Panc1 (cell line): ENCODE measurements around the gene RAP1GAP. TPM values are rescaled to one million over a fixed set of nuclear protein-coding genes. Genes with fewer than 3 reads are reported as not detected.

ENCODE experiments used
- ATAC-seq: fragments of 200-7000 bp; cut with Tn5 transposase; 2 replicates; pipeline ENCODE4 v1.9.1; 2020; ENCODE audit warnings: mild to moderate bottlenecking, moderate library complexity
- BruUV-seq: library from RNA; stranded (reverse); fragments of 400-500 nt; replicated peaks from 2 replicates; lab custom pipeline; 2021; lab: Mats Ljungman, UMichigan
- CTCF ChIA-PET: fragments of 300-600 bp; sonication (Branson Sonifier 250); formaldehyde crosslinking; loops from one replicate; lab custom pipeline; 2022; ENCODE audit warnings: antibody characterized with exemption; lab: Charles Lee
- POLR2A ChIA-PET: fragments of 300-600 bp; sonication (Branson Sonifier 250); formaldehyde crosslinking; loops from one replicate; lab custom pipeline; 2022; ENCODE audit warnings: antibody characterized with exemption; lab: Charles Lee
- DNase-seq: peaks from one replicate; pipeline ENCODE4 v3.0.0-alpha.2; 2010; ENCODE audit warnings: low read depth, low spot score
- H3K27ac ChIP-seq: 2 replicates; pipeline ENCODE4 v1.5.1; 2011; ENCODE audit warnings: mild to moderate bottlenecking, low read length, inconsistent platforms
- H3K27me3 ChIP-seq: fragments of 200-500 bp; sonication (Bioruptor generic); 2 replicates; pipeline ENCODE4 v1.6.0; 2014; ENCODE audit warnings: low read length, inconsistent platforms; ENCODE audit not compliant: control insufficient read depth, insufficient read depth
- H3K36me3 ChIP-seq: fragments of 200-500 bp; sonication (Bioruptor generic); 2 replicates; pipeline ENCODE4 v1.5.1; 2014; ENCODE audit warnings: inconsistent platforms, mild to moderate bottlenecking, low read length, moderate library complexity; ENCODE audit not compliant: control insufficient read depth, insufficient read depth
- H3K4me1 ChIP-seq: 2 replicates; pipeline ENCODE4 v1.5.1; 2011; ENCODE audit warnings: inconsistent platforms, mild to moderate bottlenecking, low read length, moderate library complexity; ENCODE audit not compliant: control insufficient read depth, insufficient read depth
- H3K4me3 ChIP-seq, 2 experiments: 2 replicates each; pipeline ENCODE4 v1.5.1; 2011 to 2012; ENCODE audit warnings: low read depth in 2 of 2, low read length in 2 of 2, mild to moderate bottlenecking in 2 of 2, inconsistent platforms in 1 of 2, moderate library complexity in 1 of 2
- H3K9me3 ChIP-seq: fragments of 200-500 bp; sonication (Bioruptor generic); 2 replicates; pipeline ENCODE4 v1.5.1; 2014; ENCODE audit warnings: low read depth, mild to moderate bottlenecking, inconsistent platforms, low read length, moderate library complexity; ENCODE audit not compliant: control insufficient read depth, insufficient read depth
- POLR2AphosphoS5 ChIP-seq: IDR thresholded peaks from 2 replicates; pipeline ENCODE4 v1.6.1; 2012; ENCODE audit warnings: mild to moderate bottlenecking, low read depth, low read length, moderate library complexity
- SIN3A ChIP-seq: IDR thresholded peaks from 2 replicates; pipeline ENCODE4 v1.6.1; 2012; ENCODE audit warnings: low read depth, mild to moderate bottlenecking, low read length, moderate library complexity, borderline replicate concordance; ENCODE audit not compliant: insufficient read depth
- TCF7L2 ChIP-seq: IDR thresholded peaks from 2 replicates; pipeline ENCODE4 v1.6.1; 2011; ENCODE audit warnings: mild to moderate bottlenecking, low read depth, low read length, inconsistent platforms
- in situ Hi-C: cut with HindIII; loops from 2 replicates; pipeline ENCODE4 v1.10.0; 2016; ENCODE audit warnings: low sequenced_read_pairs, low pct_unique_long_range_greater_than_20kb
- intact Hi-C: fragments of 100-400 bp; cut with micrococcal nuclease; formaldehyde crosslinking; loops from one replicate; pipeline ENCODE4 v1.10.0; 2022; ENCODE audit not compliant: unreplicated experiment
- total RNA-seq: library from RNA; stranded (reverse); gene quantifications from one replicate; pipeline ENCODE4 v1.2.1, GENCODE V29; 2021; ENCODE audit not compliant: unreplicated experiment
- TF ChIP-seq, protein P1 (sequence below): fragments of 450-650 bp; IDR thresholded peaks from 2 replicates; pipeline ENCODE4 v1.5.1; 2017; ENCODE audit warnings: mild to moderate bottlenecking
- TF ChIP-seq, protein P2 (sequence below), 2 experiments: IDR thresholded peaks; 2 replicates each; pipeline ENCODE4 v1.6.1; 2011 to 2012; ENCODE audit warnings: low read depth in 2 of 2, control low read depth in 1 of 2, low read length in 1 of 2, mild to moderate bottlenecking in 1 of 2, moderate library complexity in 1 of 2; ENCODE audit not compliant: insufficient read depth in 1 of 2

RAP1GAP gene
- total RNA-seq, 1 experiment from 2014 or later = 4.6 TPM

DNA sequence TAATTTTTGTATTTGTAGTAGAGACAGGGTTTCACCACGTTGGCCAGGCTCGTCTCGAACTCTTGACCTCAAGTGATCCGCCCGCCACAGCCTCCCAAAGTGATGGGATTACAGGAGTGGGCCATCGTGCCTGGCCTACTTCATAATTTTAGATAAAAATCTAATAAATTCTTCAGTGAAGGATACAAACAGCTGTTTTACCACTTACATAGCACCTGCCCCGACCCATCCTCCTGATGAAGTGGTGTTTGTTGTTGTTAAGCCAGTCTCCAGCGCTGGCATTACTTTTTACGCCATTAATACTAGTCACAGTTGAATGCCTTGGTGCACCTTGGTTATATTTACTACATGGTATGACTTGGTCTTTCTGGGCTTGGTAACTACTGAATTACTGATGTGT is 12.3 kb upstream of the RAP1GAP start:
- BruUV-seq = no TSS peak
- Histone ChIP-seq H3K4me1 (no peaks in the 10 kb centered on the region), H3K27me3 (no peaks in the 10 kb centered on the region), H3K36me3 (0 out of 2 replicates have a peak, but pooled peaks cover under 1% of the 10 kb centered on the region), H3K27ac (no peak overlapping the region), H3K4me3 (no peak overlapping the region), H3K9me3 (no peaks in the 10 kb centered on the region)
- POLR2A ChIA-PET = no interaction called here
- in situ Hi-C loops (no loop called here), intact Hi-C loops (no loop called here)
- no peak for DNase-seq
- TF ChIP-seq POLR2AphosphoS5 = no peak
- TF ChIP-seq, protein P1, sequence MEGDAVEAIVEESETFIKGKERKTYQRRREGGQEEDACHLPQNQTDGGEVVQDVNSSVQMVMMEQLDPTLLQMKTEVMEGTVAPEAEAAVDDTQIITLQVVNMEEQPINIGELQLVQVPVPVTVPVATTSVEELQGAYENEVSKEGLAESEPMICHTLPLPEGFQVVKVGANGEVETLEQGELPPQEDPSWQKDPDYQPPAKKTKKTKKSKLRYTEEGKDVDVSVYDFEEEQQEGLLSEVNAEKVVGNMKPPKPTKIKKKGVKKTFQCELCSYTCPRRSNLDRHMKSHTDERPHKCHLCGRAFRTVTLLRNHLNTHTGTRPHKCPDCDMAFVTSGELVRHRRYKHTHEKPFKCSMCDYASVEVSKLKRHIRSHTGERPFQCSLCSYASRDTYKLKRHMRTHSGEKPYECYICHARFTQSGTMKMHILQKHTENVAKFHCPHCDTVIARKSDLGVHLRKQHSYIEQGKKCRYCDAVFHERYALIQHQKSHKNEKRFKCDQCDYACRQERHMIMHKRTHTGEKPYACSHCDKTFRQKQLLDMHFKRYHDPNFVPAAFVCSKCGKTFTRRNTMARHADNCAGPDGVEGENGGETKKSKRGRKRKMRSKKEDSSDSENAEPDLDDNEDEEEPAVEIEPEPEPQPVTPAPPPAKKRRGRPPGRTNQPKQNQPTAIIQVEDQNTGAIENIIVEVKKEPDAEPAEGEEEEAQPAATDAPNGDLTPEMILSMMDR = no peak
- TF ChIP-seq, protein P2, sequence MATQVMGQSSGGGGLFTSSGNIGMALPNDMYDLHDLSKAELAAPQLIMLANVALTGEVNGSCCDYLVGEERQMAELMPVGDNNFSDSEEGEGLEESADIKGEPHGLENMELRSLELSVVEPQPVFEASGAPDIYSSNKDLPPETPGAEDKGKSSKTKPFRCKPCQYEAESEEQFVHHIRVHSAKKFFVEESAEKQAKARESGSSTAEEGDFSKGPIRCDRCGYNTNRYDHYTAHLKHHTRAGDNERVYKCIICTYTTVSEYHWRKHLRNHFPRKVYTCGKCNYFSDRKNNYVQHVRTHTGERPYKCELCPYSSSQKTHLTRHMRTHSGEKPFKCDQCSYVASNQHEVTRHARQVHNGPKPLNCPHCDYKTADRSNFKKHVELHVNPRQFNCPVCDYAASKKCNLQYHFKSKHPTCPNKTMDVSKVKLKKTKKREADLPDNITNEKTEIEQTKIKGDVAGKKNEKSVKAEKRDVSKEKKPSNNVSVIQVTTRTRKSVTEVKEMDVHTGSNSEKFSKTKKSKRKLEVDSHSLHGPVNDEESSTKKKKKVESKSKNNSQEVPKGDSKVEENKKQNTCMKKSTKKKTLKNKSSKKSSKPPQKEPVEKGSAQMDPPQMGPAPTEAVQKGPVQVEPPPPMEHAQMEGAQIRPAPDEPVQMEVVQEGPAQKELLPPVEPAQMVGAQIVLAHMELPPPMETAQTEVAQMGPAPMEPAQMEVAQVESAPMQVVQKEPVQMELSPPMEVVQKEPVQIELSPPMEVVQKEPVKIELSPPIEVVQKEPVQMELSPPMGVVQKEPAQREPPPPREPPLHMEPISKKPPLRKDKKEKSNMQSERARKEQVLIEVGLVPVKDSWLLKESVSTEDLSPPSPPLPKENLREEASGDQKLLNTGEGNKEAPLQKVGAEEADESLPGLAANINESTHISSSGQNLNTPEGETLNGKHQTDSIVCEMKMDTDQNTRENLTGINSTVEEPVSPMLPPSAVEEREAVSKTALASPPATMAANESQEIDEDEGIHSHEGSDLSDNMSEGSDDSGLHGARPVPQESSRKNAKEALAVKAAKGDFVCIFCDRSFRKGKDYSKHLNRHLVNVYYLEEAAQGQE (IDR thresholded peaks at IDR 0.05; ENCODE audit: insufficient read depth in 1 of 2, low read depth in 2 of 2, low read length in 1 of 2) = no peak
- TF ChIP-seq SIN3A = no peak
- TF ChIP-seq TCF7L2 = no peak
- ATAC-seq = no peak
- CTCF ChIA-PET = no interaction called here

DNA sequence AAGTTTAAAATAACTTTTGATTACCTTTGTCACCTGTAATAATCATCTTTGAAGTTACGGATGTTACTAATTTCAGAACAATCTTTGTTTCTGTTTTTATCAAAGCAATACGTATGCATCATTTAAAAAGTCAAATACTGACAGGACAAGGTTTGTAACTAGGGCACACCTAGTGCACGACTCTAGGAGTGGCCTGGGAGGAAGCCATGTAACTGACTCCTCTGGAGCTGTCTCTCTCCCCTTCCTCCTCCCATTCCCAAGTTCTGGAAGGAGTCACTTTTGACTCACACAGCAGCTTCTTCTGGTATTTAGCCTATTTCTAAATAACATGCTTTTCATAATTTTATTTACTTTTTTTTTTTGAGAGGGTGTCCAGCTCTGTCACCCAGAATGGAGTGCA is 11.8 kb upstream of the RAP1GAP start:
- intact Hi-C loops = no loop called here
- in situ Hi-C loops = no loop called here
- CTCF ChIA-PET = no interaction called here

More for the DNA sequence above, 11.8 kb upstream of the RAP1GAP start:
- H3K36me3 ChIP-seq = no peaks in the 10 kb centered on the region
- no peak overlapping the region for H3K27ac ChIP-seq
- BruUV-seq = no TSS peak
- POLR2A ChIA-PET = no interaction called here
- ATAC-seq (no peak), DNase-seq (no peak)
- TF ChIP-seq SIN3A (no peak), TCF7L2 (no peak)
- TF ChIP-seq, protein P2 (IDR thresholded peaks at IDR 0.05; ENCODE audit: insufficient read depth in 1 of 2, low read depth in 2 of 2, low read length in 1 of 2) = no peak
- H3K27me3 ChIP-seq = no peaks in the 10 kb centered on the region
- no peaks in the 10 kb centered on the region for H3K9me3 ChIP-seq
- H3K4me1 ChIP-seq = no peaks in the 10 kb centered on the region
- no peak overlapping the region for H3K4me3 ChIP-seq
